NCI-H2081 treated with DMSO at 0.1 percent for 48 hours (cell line): ENCODE measurements around the gene SLC25A12.
A peak's percentile ranks its signal among the peaks of the same experiment; 100 is the strongest.
"Not testable (repeated sequence)": the region's sequence is repeated elsewhere in the genome, so short reads cannot be mapped to it uniquely, and the experiment has no call there.

Experiments used
- DNase-seq: peaks from one replicate; lab custom pipeline; 2025; lab: John Stamatoyannopoulos, UW

The SLC25A12 gene

DNA sequence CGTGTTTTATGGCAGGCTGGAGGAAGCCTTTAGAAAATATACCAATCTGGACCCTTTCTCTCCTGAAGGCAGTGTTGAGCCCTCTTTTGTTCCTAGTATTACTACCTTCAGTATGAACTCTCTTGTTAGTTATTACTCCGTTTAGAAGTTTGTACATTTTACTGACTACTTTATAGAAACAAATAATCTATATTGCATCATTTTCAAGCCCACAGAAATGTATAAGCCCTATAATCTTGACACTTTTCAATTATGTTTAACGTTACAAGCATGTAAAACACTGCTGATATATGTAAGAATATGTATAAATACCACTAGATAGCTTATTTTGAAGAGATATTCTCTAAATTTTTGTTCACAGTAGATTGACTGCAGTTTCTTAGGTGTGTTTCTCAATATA is 64.0 kb downstream of the SLC25A12 start:
- no peak for DNase-seq

DNA sequence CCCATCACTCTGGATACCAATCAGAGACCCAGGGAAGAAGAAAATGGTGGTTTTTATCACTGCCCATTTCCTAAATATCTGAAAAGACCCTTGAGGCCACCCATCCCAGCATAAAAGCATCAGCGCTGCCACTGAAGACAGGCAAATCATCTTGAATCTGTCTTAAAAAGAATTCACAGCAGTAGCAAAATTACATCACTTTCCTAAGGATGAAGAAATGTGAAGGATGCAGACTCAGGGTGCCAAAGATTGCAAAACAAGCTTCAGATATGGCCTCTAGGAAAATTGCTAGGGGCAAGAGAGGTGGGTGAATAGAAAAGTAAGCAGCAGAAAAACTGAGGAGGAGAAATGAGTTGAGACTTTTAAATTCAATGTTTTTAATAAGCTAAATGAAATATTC is 70.0 kb downstream of the SLC25A12 start:
- DNase-seq: no peak

DNA sequence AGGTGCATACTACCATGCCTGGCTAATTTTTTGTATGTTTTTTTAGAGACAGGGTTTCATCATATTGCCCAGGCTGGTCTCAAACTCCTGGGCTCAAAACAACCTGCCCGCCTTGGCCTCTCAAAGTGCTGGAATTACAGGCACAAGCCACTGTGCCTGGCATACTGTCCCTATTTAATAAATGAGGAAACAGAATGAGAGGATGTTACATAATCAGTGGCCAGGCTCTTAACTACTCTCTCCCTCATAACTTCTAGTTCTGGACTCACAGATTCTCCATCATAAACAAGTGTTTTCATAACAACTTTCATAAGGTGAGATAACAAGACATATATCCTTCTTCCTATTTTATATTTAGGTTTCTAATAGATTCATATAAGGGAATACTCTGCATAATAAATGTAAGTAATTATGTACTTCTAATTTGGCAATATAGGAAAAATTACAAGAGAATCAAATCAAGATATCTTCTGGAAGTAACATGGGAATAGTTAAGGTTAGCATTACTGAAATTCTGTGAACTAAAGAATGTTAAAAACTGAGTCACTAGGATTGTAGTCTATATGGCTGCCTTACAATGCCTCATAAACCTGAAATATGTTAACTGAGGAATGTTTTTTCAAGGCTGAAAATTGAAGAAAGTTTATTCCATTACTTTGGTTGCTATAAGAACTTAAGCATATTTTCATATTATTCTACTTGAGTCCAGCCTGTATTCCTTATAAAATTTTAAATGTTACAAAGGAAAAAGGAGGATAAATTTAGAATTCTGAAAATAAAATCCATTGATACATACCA is 71.3 kb downstream of the SLC25A12 start:
- no peak for DNase-seq

DNA sequence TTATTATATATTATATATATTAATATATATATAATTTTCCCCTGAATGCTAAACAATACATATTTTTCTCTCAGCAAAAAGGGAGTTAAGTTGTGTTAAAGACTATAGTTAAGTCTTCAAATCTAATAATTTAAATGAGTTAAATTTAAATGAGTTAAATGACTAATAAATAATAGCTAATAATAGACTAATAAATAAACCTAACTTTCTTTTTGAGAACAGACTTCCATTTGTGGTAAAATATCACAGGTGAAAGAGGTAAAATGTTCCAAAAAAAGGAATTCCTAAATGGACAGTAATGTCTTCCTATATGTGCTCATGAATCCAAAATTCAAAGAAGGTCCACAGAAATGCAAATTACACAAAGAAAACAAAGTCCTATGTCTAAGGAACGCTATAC is 74.6 kb downstream of the SLC25A12 start:
- no peak for DNase-seq

DNA sequence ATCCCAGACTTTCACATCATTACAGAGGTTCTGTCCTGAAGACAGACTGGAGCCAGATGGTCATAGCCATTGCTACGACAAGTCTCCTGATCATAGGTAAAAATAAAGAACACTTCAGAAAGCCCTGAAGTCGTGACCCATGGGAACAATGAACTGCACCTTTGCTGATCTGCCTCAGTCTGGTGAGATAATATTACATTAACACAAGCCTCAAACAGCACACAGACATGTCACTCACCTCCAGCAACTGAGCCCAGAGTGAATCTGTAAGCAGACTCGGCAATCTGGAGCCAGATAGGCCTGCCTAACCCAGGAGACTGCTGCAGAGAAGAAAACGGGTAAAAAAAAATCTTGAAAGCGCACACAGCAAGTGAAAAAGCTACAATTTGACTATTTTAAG is 79.2 kb downstream of the SLC25A12 start:
- DNase-seq: no peak

DNA sequence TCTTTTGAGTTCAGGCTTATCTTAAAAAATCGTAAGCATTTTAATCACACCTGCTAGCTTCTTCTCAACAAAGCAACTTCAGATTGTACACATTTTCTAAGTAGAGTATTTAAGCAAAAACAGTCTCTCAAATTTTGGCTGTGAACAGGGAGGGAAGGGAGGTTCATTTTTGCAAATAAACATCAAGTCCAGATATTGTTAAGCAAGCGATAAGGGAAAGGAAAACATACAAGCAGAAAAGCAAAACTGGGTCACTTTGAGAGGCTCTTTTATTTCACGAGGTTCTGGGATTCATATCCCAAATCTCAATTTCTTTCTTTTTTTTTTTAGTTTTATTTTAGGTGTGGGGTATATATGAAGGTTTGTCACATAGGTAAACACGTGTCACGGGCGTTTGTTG is 79.9 kb downstream of the SLC25A12 start:
- no peak for DNase-seq

DNA sequence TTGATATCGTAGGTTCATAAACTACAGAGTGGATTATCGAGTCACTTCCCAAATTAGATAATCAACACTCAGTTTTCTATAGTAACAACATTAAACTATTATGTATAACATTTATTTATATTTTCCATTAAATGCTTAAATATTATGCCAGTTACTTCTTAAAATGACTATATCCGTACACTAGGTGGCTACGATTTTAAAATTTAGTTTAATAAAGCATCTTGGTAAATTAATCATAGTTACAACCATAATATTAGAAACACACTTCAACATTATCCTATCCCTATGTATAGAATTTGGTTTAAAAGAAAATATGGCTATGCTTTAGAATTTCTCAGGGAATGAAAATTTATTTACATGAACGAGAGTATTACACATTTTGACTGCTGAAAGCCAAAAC is 80.3 kb downstream of the SLC25A12 start:
- DNase-seq: no peak

DNA sequence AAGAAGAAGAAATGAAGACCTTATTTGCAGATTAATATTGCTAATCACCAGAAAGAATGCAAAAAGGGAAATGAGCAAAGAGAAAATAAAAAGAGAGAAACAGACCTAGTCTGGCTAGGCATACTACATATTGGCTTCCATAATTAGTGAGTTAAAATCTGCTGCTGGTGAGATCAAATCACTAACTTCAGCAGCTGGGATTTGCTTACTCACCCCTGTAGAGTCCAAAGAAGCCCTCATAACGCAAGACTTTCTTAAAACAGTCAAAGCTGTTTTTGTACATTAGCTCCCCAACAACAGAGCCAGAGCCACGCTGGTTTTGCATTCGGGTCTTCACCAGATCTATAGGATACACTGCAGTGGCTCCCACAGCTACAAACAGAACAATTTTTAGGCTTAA is 80.9 kb downstream of the SLC25A12 start:
- DNase-seq: no peak

DNA sequence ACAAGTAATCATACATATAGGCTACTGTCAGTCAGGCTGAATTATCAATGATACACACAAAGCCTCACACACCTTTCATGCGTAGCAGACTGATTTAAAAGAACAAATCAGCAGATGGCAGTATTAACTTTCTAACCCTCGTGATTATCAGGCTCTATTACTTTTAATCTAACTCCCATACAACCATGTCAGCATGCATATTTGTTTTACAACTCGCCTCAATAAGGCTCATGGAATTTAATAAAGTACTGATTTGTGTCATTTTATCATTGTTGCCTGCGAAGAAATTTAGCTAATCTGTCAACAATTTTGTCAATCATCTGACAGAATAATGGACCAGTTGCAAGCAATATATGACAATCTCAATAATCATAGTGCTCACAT is 82.8 kb downstream of the SLC25A12 start:
- peak; percentile 19 for DNase-seq

DNA sequence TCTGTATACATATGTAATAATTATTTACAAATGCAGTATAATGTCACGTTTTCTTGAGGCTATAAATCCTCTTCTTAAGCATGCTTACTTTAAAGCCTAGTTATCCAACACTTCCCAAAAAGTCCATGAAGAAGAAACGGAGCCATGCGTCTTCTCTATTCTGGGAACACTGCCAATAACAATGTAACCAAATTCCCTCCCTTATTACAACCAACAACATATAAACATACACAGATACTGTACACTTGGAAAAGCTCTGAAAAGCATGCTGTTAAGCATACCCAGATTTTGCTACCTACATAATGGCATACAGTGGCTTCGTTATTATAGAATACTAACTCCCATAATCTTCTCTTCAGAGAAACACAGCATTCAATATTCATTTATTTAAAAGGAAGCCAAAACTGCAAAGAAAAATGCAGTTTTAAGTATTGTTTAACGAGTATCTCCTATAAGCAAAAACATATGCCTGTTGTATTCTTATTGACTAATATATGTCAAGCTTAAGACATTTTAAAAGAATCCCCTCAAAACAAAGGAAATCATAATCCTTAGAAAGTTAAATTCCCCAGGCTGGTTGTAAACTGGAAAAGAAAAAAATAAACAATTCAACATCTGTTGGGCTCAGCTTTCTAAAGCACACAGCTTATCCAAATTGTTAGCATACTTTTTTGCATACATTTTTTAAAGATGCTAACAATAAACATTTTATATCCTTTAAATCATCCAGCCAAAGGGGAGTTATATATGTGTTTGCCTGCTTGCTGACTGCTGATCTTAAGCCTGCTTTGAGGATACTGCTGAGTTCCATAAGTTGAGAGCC is 83.4 kb downstream of the SLC25A12 start:
- no peak for DNase-seq

DNA sequence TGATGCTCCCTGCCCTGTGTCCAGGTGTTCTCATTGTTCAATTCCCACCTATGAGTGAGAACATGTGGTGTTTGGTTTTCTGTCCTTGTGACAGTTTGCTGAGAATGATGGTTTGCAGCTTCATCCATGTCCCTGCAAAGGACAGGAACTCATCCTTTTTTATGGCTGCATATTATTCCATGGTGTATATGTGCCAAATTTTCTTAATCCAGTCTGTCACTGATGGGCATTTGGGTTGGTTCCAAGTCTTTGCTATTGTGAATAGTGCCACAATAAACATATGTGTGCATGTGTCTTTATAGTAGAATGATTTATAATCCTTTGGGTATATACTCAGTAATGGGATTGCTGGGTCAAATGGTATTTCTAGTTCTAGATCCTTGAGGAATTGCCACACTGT is 85.2 kb downstream of the SLC25A12 start:
- DNase-seq: not testable (repeated sequence)

DNA sequence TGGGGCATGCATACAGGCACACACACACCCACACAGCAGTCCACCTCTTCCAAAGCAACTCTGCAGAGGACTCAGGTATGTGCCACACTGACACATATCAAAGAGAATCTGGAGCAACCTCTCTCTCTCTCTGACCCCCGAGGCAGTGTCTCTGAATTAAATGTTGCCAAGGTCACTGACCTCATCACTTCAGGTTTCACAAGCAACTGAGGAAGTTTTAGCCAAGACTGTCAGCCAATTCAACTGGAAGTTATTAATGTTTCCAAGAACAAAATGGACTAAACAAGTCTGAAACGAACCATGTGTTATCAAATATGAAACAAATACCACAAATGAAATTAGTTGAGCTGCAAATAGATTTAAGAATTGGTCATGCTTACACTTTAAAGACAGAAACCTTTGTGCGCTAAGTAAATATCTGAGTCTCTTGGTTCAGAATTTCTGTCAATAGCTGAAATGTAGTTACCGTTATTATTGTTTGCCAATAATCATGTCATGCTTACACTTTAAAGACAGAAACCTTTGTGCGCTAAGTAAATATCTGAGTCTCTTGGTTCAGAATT is 86.1 kb downstream of the SLC25A12 start:
- DNase-seq: no peak

DNA sequence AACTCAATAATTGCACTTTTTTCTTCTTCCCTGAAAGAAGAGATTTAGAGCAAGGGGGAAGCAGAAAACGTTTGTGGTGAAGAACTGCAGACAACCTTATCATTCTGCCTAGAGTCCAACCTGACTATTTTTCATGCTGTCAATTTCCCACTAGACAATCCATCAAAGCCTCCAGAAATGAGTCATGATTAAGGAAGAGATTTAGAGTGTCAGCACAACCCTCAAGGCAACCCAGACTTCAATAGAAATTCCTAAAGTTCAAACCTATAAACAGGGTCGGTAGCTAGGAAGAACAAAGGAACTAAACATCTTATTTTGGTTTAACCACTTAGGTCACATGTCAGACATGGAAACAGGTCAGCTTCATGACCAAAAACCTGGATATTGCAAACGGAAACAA is 86.9 kb downstream of the SLC25A12 start:
- no peak for DNase-seq

DNA sequence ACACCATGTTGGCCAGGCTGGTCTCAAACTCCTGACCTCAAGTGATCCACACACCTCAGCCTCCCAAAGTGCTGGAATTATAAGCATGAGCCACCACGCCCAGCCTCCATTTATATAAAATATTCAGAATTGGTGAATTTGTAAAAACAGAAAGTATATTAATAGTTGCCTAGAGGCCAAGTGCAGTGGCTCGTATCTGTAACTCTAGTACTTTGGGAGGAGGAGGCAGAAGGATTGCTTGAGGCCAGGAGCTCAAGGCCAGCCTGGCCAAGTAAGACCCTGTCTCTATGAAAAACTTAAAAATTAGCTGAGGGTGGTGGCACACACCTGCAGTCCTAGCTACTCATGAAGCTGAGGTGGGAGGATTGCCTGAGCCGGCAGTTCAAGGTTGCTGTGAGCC is 89.6 kb downstream of the SLC25A12 start:
- DNase-seq: no peak

DNA sequence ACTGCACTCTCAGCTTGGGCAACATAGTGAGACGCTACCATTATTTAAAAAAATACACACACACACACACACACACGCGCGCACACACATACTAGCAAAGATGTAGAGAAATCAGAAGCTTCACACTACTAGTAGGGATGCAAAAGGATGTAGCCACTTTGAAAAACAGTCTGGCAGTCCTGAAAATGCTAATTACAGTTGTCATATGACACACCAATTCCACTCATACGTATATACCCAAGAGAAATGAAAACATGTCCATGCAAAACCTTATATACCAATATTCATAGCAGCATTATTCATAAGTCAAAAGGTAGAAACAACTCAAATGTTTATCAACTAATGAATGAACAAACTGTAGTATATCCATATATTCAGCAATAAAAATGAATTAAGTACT is 90.3 kb downstream of the SLC25A12 start:
- no peak for DNase-seq

DNA sequence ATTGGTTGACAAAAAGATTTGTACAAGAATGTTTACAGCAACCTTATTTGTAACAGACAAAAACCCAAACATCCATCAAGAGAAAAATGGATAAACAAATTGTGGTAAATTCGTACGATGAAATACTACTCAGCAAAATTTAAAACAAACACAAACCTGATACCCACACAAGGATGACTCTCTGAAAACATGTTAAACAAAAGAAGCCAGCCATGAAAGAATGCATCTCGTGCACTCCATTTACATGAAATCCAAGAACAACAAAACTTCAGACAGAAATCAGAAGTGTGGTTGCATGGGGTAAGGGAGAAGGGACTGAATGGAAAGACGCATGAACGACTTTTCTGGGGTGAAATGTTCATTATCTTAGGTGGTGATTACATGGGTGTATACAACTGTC is 93.4 kb downstream of the SLC25A12 start:
- DNase-seq: no peak

DNA sequence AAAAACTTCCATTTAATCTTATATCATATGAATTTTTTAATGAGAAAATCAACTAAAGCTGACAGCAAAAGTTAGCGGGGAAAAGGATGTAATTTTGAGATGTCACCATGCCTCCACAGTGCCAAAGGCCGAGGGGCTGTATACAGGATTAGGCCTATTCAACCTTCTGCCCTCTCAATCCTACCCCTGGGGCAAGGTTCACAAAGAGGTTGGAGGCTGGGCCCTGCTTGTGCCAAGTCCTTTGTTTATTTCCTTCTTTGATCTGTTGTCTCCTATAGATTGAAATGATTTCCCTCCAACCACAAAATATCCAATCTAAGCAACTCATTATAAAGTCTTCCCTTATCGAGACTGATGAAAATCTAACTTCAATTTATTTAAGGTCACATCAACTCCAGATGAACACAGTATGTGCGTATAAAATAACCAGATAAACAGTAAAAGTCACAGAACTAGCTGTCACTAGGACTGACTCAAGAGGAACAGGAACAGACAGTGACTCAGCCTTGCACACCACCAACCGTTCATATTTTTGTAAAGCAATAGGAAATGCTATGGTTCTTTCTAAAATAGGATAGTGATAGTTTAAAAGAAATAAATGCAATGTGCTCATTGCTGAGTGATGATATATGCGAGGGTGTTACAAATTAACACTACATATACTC is 95.8 kb downstream of the SLC25A12 start:
- DNase-seq: no peak

DNA sequence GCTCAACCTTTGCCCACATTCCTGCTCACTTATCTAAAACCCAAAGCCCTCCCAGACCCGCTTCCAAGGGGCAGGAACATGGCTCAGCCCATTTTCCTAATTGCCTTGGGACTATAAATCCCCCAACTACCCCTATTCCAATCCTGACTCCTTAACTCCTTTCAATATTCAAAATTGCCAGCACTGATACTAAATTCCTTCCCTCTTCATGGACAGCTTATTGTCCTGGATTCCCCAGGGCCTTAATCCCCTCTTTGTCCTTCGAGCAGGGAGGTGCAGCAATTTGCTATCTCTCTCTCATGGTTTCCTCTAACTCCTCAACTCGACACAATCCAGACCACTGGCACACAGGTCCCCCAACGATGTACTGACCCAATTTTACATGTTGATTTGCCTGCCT is 99.1 kb downstream of the SLC25A12 start:
- no peak for DNase-seq

DNA sequence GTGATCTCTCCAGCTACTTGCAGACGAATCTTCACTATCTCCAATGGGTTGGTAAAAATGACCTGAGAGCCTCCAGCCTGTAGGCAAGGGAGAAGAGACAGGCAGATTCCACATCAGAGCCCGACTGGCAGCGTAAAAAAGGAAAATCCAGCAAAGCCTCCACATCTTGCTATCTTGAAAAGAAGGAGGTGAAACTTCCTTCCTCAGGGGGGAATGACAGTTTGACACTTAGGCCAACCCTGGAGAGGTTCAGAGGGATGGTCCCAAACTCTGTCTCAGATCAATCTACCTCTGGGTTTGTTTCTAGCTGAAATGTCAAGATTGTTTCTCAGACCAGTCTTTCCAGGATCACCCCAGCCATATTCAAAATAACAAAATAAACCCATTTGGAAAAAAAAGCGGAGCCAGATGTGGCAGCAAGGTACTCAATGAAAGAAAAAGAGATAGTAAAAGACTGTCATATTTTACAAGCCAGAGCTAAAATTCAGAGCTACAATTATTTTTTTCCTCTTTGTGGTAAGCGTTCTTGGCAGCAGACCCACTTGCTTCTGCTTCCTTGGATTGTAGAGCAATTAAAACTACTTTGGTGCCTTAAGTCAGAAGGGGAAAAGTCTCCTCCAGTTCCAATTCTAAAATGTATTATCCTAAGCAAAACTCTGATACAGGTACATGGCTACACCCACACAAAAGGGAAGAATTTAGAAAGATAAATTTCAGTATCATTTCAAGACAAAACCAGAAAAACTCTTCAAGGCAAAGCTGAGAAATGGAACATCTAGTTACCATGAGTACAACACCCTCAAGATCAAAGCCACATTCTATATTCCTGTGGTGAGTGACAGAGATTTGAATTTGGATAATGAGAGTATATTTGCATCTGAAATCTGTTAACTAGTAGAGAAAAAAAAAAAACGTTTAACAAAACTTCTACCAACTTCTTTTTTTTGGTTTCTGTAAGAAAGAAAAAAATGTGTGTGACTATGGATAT is 100.1 kb downstream of the SLC25A12 start:
- no peak for DNase-seq

DNA sequence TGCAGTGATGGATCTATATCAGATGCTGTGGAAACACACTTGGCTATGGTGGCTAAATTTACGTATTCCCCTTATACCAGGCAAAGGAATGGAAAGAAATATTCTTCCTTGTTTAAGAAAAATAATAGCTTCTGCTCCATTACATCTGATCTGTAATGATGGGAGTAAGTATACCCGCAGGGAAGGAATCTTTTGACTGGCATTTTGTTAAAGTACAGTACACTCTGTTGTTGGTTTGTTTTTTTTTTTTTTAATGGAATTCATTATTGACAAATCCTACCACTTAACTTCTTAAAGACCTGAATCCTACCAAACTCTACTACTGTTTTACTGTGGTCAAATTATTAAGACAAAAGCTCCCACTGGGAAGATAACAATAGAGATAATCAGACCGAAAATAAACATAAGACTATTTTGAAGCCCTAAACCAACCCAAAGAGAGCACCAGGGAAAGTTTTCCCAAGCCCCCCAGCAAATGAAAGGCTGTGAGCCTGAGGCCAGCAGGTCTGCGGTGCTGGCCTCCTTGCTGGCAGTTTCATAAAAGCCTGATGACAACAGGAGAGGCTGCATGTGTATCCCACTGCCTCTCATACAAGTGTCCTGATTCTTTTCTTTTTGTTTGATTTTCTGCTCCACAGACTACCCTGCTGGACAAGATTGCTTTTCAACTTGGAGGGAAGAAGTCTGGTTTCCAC is 101.0 kb downstream of the SLC25A12 start:
- DNase-seq: no peak

DNA sequence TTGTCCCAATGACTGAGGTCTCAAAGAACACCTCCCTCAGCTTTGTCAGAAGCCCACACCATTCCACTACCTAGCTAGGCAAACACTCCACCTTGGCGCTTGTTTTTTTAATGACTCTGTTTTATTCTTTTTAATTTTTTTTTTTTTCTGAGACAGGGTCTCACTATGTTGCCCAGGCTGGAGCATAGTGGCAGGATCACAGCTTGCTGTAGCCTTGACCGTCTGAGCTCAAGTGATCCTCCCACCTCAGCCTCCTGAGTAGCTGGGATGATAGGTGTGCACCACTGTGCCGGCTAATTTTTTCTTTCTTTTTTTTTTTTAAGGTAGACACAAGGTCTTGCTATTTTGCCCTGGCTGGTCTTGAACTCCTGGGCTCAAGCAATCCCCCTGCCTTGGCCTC is 101.9 kb downstream of the SLC25A12 start:
- DNase-seq: no peak
